Mesodermal cell (in vitro differentiated cells): Measurements from ENCODE around the gene SKIL.

ENCODE experiments used
- H3K27ac ChIP-seq: 2 replicates; pipeline ENCODE4 v1.7.0; 2013; ENCODE audit warnings: mild to moderate bottlenecking, low read depth, low read length, moderate library complexity; ENCODE audit not compliant: severe bottlenecking
- H3K36me3 ChIP-seq: 2 replicates; pipeline ENCODE4 v1.7.1; 2013; ENCODE audit warnings: mild to moderate bottlenecking, low read length, moderate library complexity; ENCODE audit not compliant: control insufficient read depth, insufficient read depth
- H3K4me1 ChIP-seq: one replicate; pipeline ENCODE4 v1.7.1; 2013; ENCODE audit warnings: mild to moderate bottlenecking, low read length; ENCODE audit not compliant: insufficient read depth, control insufficient read depth, poor library complexity, severe bottlenecking
- H3K4me3 ChIP-seq: 2 replicates; pipeline ENCODE4 v1.7.0; 2013; ENCODE audit warnings: low read length, control low read depth, mild to moderate bottlenecking; ENCODE audit not compliant: insufficient read depth, poor library complexity, severe bottlenecking; ENCODE audit errors: extremely low read depth
- H3K9me3 ChIP-seq: 2 replicates; pipeline ENCODE4 v1.7.1; 2013; ENCODE audit warnings: mild to moderate bottlenecking, low read length, moderate library complexity; ENCODE audit not compliant: control insufficient read depth
- WGBS, 2 experiments: methylation state at CpG; one replicate each; pipeline ENCODE4 v1.1.5; 2013; ENCODE audit warnings: missing lambda C conversion rate in 2 of 2; ENCODE audit not compliant: insufficient coverage in 2 of 2; 5-methylcytosine and 5-hydroxymethylcytosine counted together

SKIL gene

GRCh38 chr3:170424879-170425278, 67.4 kb downstream of the SKIL start:
- no peak overlapping the region for H3K4me3 ChIP-seq
- WGBS, 2 experiments = 79 to 80% methylated on average over 6 to 7 of the region's 8 CpGs
- no peaks in the 10 kb centered on the region for H3K36me3 ChIP-seq
- H3K4me1 ChIP-seq = peaks cover 9% of the 10 kb centered on the region
- H3K27ac ChIP-seq = no peak overlapping the region
- H3K9me3 ChIP-seq = no peaks in the 10 kb centered on the region

- 55 to 58% methylated on average over 8 to 11 of the region's 11 CpGs for WGBS, 2 experiments
- no peak overlapping the region for H3K27ac ChIP-seq
- no peaks in the 10 kb centered on the region for H3K36me3 ChIP-seq
- H3K9me3 ChIP-seq = no peaks in the 10 kb centered on the region
- peaks cover 7% of the 10 kb centered on the region for H3K4me1 ChIP-seq
- no peak overlapping the region for H3K4me3 ChIP-seq
These were observed 68.2 kb downstream of the SKIL start for GRCh38 chr3:170425491-170426239.

GRCh38 chr3:170426240-170426797, 68.8 kb downstream of the SKIL start:
- Histone ChIP-seq H3K4me3 (no peak overlapping the region), H3K27ac (no peak overlapping the region), H3K4me1 (peaks cover 7% of the 10 kb centered on the region), H3K36me3 (no peaks in the 10 kb centered on the region), H3K9me3 (no peaks in the 10 kb centered on the region)
- WGBS, 2 experiments = 79 to 86% methylated on average over 2 of the region's 2 CpGs

DNA sequence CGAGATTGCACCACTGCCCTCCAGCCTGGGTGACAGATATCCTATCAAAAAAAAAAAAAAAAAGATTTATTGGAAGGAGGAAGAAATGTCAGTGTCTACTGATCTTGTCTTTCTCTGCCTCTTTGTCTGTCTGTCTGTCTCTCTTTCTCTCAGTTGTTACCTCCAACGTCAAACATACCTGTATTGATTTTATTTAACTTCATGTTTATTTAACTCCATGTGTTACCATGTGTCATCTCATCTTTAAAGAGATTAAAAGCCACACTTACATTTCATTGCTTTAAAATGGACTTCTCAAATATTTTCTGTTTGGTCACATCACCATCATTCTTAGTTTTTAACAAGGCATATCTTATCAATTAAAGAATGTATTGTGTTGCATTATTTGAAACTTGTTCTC, 70.6 kb downstream of the SKIL start:
- Histone ChIP-seq H3K9me3 (no peaks in the 10 kb centered on the region), H3K36me3 (no peaks in the 10 kb centered on the region), H3K27ac (no peak overlapping the region), H3K4me3 (no peak overlapping the region), H3K4me1 (peaks cover 7% of the 10 kb centered on the region)
- no CpG with 5 or more reads among the region's 2 CpGs for WGBS, 2 experiments

GRCh38 chr3:170429050-170429449, 71.5 kb downstream of the SKIL start:
- 60% methylated on average over 1 of the region's 1 CpG for WGBS, 2 experiments

GRCh38 chr3:170431054-170431453, 73.5 kb downstream of the SKIL start:
- 50 to 100% methylated on average over 1 of the region's 3 CpGs for WGBS, 2 experiments
- no peaks in the 10 kb centered on the region for H3K36me3 ChIP-seq
- H3K9me3 ChIP-seq = no peaks in the 10 kb centered on the region
- no peak overlapping the region for H3K27ac ChIP-seq
- peaks cover 6% of the 10 kb centered on the region for H3K4me1 ChIP-seq
- no peak overlapping the region for H3K4me3 ChIP-seq

More at GRCh38 chr3:170429050-170429449, 71.5 kb downstream of the SKIL start:
- H3K36me3 ChIP-seq = no peaks in the 10 kb centered on the region
- H3K4me3 ChIP-seq = no peak overlapping the region
- H3K9me3 ChIP-seq = no peaks in the 10 kb centered on the region
- peaks cover 7% of the 10 kb centered on the region for H3K4me1 ChIP-seq
- no peak overlapping the region for H3K27ac ChIP-seq

DNA sequence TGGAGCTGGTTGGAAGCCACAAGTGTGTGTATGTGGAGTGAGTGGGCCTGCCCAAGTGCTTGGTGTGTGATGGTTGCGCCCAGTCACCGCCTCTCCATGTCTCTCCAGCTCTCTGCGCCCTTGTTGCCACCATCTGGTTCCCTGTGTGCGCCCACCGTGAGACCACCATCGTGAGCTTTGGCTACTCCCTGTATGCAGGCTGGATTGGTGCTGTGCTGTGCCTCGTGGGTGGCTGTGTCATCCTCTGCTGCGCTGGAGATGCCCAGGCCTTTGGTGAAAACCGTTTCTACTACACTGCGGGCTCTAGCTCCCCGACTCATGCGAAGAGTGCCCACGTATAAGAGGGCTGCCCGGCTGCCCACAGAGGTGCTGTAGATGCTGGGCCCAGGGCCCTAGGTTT, 74.9 kb downstream of the SKIL start:
- Histone ChIP-seq H3K27ac (no peak overlapping the region), H3K36me3 (no peaks in the 10 kb centered on the region), H3K4me3 (no peak overlapping the region), H3K4me1 (peaks cover 3% of the 10 kb centered on the region), H3K9me3 (no peaks in the 10 kb centered on the region)
- 85 to 97% methylated on average over 13 to 14 of the region's 14 CpGs for WGBS, 2 experiments

- no peaks in the 10 kb centered on the region for H3K4me1 ChIP-seq
- no CpG with 5 or more reads among the region's 2 CpGs for WGBS, 2 experiments
- no peak overlapping the region for H3K27ac ChIP-seq
- no peaks in the 10 kb centered on the region for H3K9me3 ChIP-seq
- no peak overlapping the region for H3K4me3 ChIP-seq
- H3K36me3 ChIP-seq = no peaks in the 10 kb centered on the region
These were observed 79.2 kb downstream of the SKIL start for GRCh38 chr3:170436697-170437096.

DNA sequence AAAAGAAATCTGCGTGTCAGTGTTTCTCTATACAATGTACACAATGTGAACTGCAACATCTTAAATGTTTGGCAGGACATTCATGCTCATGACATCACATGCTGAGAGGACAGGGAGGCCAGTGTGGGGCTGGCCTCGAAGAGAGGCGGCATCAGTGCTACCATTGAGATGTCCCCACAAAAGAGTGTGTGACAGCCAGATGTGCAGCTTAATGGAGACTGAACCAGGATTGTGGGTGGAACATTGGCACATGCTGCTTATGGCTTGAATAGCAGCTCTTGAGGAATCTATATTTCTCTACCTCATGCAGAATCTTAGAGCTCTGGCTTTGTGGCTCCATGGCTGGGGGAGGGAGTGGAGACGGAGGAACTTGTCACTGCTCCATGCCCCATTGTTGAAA, 79.7 kb downstream of the SKIL start:
- H3K27ac ChIP-seq = no peak overlapping the region
- no peaks in the 10 kb centered on the region for H3K4me1 ChIP-seq
- WGBS, 2 experiments = 89 to 93% methylated on average over 2 of the region's 4 CpGs
- no peaks in the 10 kb centered on the region for H3K9me3 ChIP-seq
- no peaks in the 10 kb centered on the region for H3K36me3 ChIP-seq
- no peak overlapping the region for H3K4me3 ChIP-seq

- Histone ChIP-seq H3K9me3 (no peaks in the 10 kb centered on the region), H3K4me1 (no peaks in the 10 kb centered on the region), H3K4me3 (no peak overlapping the region), H3K36me3 (no peaks in the 10 kb centered on the region), H3K27ac (no peak overlapping the region)
- 89% methylated on average over 5 to 6 of the region's 10 CpGs for WGBS, 2 experiments
These were observed 80.3 kb downstream of the SKIL start for GRCh38 chr3:170437696-170438407.

DNA sequence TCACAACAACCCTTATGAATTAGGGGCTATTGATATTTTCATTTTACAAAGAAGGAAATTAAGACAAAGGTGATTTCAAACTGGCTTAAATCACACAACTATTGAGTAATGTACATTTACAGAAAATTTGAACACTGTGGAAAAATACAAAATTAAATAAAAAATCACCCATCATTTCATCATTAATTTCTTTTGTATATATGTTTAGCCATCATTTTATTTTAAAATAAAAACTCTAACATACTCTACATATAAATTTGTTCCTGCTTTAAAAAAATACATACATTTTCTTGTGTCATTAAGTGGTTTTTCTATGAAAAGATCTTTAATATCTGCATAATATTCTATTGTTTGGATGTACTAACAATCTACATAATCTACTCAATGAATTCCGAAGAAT, 81.3 kb downstream of the SKIL start:
- Histone ChIP-seq H3K4me1 (no peaks in the 10 kb centered on the region), H3K36me3 (no peaks in the 10 kb centered on the region), H3K27ac (no peak overlapping the region), H3K4me3 (no peak overlapping the region), H3K9me3 (no peaks in the 10 kb centered on the region)
- no CpG with 5 or more reads among the region's 1 CpG for WGBS, 2 experiments
